ENCODE data around the gene CKAP5.
"Not testable (repeated sequence)": the region's sequence is repeated elsewhere in the genome, so short reads cannot be mapped to it uniquely, and the experiment has no call there.

CKAP5 gene

GRCh38 chr11:46855167-46855566, 9.1 kb upstream of the CKAP5 start:
- DNase-seq (ENCODE audit: low spot score): no peak

- no peak for DNase-seq (ENCODE audit: low spot score)
Observed at GRCh38 chr11:46850829-46851380, 4.8 kb upstream of the CKAP5 start.

- DNase-seq (ENCODE audit: low spot score): no peak
Observed at GRCh38 chr11:46849631-46850030, 3.6 kb upstream of the CKAP5 start.

- no peak for DNase-seq (ENCODE audit: low spot score)
Observed at GRCh38 chr11:46846510-46846830, 390 bp upstream of the CKAP5 start.

GRCh38 chr11:46845440-46845739, 690 bp downstream of the CKAP5 start:
- DNase-seq (ENCODE audit: low spot score): no peak

- no peak for DNase-seq (ENCODE audit: low spot score)
Observed at GRCh38 chr11:46840116-46840515, 6.0 kb downstream of the CKAP5 start.

GRCh38 chr11:46838501-46838900, 7.6 kb downstream of the CKAP5 start:
- DNase-seq (ENCODE audit: low spot score): no peak

GRCh38 chr11:46837860-46838259, 8.2 kb downstream of the CKAP5 start:
- no peak for DNase-seq (ENCODE audit: low spot score)

GRCh38 chr11:46836870-46837269, 9.2 kb downstream of the CKAP5 start:
- no peak for DNase-seq (ENCODE audit: low spot score)

GRCh38 chr11:46836431-46836830, 9.6 kb downstream of the CKAP5 start:
- DNase-seq (ENCODE audit: low spot score): no peak

- no peak for DNase-seq (ENCODE audit: low spot score)
Observed at GRCh38 chr11:46835897-46836296, 10.2 kb downstream of the CKAP5 start.

GRCh38 chr11:46834821-46835220, 11.3 kb downstream of the CKAP5 start:
- no peak for DNase-seq (ENCODE audit: low spot score)

- no peak for DNase-seq (ENCODE audit: low spot score)
Observed at GRCh38 chr11:46832511-46833214, 13.4 kb downstream of the CKAP5 start.

- no peak for DNase-seq (ENCODE audit: low spot score)
Observed at GRCh38 chr11:46827995-46828394, 18.1 kb downstream of the CKAP5 start.

- peak; percentile 60 for DNase-seq (ENCODE audit: low spot score)
Observed at GRCh38 chr11:46826310-46827044, 19.6 kb downstream of the CKAP5 start.

GRCh38 chr11:46808799-46809431, 37.2 kb downstream of the CKAP5 start:
- peak; percentile 30 for DNase-seq (ENCODE audit: low spot score)

- no peak for DNase-seq (ENCODE audit: low spot score)
Observed at GRCh38 chr11:46801694-46802470, 44.2 kb downstream of the CKAP5 start.

GRCh38 chr11:46800177-46800576, 45.9 kb downstream of the CKAP5 start:
- DNase-seq (ENCODE audit: low spot score): no peak

GRCh38 chr11:46799725-46800124, 46.4 kb downstream of the CKAP5 start:
- not testable (repeated sequence) for DNase-seq (ENCODE audit: low spot score)

- no peak for DNase-seq (ENCODE audit: low spot score)
Observed at GRCh38 chr11:46778416-46778815, 67.7 kb downstream of the CKAP5 start.

GRCh38 chr11:46776878-46777277, 69.2 kb downstream of the CKAP5 start:
- DNase-seq (ENCODE audit: low spot score): no peak

- DNase-seq (ENCODE audit: low spot score): no peak
Observed at GRCh38 chr11:46769636-46770221, 76.4 kb downstream of the CKAP5 start.
